ENCODE results near the gene CHCHD5. TPM values are rescaled to one million over a fixed set of nuclear protein-coding genes. Genes with fewer than 3 reads are reported as not detected.
"Not testable (repeated sequence)": the region's sequence is repeated elsewhere in the genome, so short reads cannot be mapped to it uniquely, and the experiment has no call there.

CHCHD5 gene
- total RNA-seq, 1 experiment from 2014 or later: 46.7 TPM

DNA sequence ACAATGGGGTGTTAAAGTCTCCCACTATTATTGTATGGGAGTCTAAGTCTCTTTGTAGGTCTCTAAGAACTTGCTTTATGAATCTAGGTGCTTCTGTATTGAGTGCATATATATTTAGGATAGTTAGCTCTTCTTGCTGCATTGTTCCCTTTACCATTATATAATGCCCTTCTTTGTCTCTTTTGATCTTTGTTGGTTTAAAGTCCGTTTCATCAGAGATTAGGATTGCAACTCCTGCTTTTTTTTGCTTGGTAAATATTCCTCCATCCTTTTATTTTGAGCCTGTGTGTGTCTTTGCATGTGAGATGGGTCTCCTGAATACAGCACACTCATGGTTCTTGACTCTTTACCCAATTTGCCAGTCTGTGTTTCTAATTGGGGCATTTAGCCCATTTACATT, 27.9 kb downstream of the CHCHD5 start:
- in situ Hi-C loops (cut with HindIII; ENCODE audit: low pct_unique_long_range_greater_than_20kb, low sequenced_read_pairs); H3K4me3 ChIP-seq (ENCODE audit: low read depth in 2 of 2, low read length in 2 of 2); intact Hi-C loops (cut with micrococcal nuclease; ENCODE audit: unreplicated experiment); H3K27me3 ChIP-seq (ENCODE audit: control insufficient read depth, insufficient read depth, low read length); H3K4me1 ChIP-seq (ENCODE audit: control insufficient read depth, insufficient read depth, low read length); H3K36me3 ChIP-seq (ENCODE audit: control insufficient read depth, insufficient read depth, low read length); POLR2A ChIA-PET; BruUV-seq (replicated peaks); ATAC-seq; DNase-seq (ENCODE audit: low read depth, low spot score); H3K27ac ChIP-seq (ENCODE audit: low read length); H3K9me3 ChIP-seq (ENCODE audit: control insufficient read depth, insufficient read depth, low read depth, low read length): not testable (repeated sequence)
- CTCF ChIA-PET: interaction anchor here (1.1 kb wide), 1 partner anchor 80 kb away, joined by 3 read pairs; no protein-coding TSS in a partner anchor

DNA sequence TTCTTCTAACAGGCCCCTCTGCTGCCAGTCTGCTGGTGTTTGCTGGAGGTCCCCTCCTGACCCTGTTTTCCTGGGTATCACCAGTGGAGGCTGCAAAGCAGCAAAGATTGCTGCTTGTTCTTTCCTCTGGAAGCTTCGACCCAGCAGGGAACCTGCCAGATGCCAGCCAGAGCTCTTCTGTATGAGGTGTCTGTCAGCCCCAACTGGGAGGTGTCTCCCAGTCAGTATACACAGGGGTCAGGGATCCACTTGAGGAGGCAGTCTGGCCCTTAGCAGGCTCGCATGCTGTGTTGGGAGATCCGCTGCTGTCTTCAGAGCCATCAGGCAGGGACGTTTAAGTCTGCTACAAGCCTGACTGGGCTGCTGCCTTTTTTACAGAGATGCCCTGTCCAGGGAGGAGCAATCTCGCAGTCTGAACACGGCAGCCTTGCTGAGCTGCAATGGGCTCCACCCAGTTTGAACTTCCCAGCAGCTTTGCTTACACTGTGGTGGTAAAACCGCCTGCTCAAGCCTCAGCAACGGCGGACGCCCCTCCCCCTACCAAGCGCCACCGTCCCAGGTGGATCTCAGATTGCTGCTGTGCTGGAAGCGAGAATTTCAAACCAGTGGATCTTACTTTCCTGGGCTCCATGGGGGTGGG, 29.9 kb downstream of the CHCHD5 start:
- no peaks in the 10 kb centered on the region for H3K27me3 ChIP-seq (ENCODE audit: control insufficient read depth, insufficient read depth, low read length)
- no peak for DNase-seq (ENCODE audit: low read depth, low spot score)
- H3K36me3 ChIP-seq (ENCODE audit: control insufficient read depth, insufficient read depth, low read length): no peaks in the 10 kb centered on the region
- H3K27ac ChIP-seq (ENCODE audit: low read length): no peak overlapping the region
- no peaks in the 10 kb centered on the region for H3K4me1 ChIP-seq (ENCODE audit: control insufficient read depth, insufficient read depth, low read length)
- BruUV-seq (replicated peaks): no TSS peak
- H3K9me3 ChIP-seq (ENCODE audit: control insufficient read depth, insufficient read depth, low read depth, low read length): no peaks in the 10 kb centered on the region
- in situ Hi-C loops (cut with HindIII; ENCODE audit: low pct_unique_long_range_greater_than_20kb, low sequenced_read_pairs) (no loop called here), intact Hi-C loops (cut with micrococcal nuclease; ENCODE audit: unreplicated experiment) (no loop called here)
- ChIA-PET CTCF (interaction anchor here (0.7 kb wide), 1 partner anchor 110 kb away, joined by 3 read pairs; no protein-coding TSS in a partner anchor), POLR2A (no interaction called here)
- TF ChIP-seq SIN3A (IDR thresholded peaks at IDR 0.05; ENCODE audit: borderline replicate concordance, insufficient read depth, low read depth, low read length): no peak
- no peak for TF ChIP-seq TCF7L2 (IDR thresholded peaks at IDR 0.05; ENCODE audit: low read depth, low read length)
- TF ChIP-seq, protein P1, sequence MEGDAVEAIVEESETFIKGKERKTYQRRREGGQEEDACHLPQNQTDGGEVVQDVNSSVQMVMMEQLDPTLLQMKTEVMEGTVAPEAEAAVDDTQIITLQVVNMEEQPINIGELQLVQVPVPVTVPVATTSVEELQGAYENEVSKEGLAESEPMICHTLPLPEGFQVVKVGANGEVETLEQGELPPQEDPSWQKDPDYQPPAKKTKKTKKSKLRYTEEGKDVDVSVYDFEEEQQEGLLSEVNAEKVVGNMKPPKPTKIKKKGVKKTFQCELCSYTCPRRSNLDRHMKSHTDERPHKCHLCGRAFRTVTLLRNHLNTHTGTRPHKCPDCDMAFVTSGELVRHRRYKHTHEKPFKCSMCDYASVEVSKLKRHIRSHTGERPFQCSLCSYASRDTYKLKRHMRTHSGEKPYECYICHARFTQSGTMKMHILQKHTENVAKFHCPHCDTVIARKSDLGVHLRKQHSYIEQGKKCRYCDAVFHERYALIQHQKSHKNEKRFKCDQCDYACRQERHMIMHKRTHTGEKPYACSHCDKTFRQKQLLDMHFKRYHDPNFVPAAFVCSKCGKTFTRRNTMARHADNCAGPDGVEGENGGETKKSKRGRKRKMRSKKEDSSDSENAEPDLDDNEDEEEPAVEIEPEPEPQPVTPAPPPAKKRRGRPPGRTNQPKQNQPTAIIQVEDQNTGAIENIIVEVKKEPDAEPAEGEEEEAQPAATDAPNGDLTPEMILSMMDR (IDR thresholded peaks at IDR 0.05): no peak
- no peak for ATAC-seq
- H3K4me3 ChIP-seq (ENCODE audit: low read depth in 2 of 2, low read length in 2 of 2): no peak overlapping the region

- in situ Hi-C loops (cut with HindIII; ENCODE audit: low pct_unique_long_range_greater_than_20kb, low sequenced_read_pairs): no loop called here
- intact Hi-C loops (cut with micrococcal nuclease; ENCODE audit: unreplicated experiment): no loop called here
- ATAC-seq: no peak
- DNase-seq (ENCODE audit: low read depth, low spot score): no peak
- no peaks in the 10 kb centered on the region for H3K4me1 ChIP-seq (ENCODE audit: control insufficient read depth, insufficient read depth, low read length)
- no peaks in the 10 kb centered on the region for H3K27me3 ChIP-seq (ENCODE audit: control insufficient read depth, insufficient read depth, low read length)
- ChIA-PET CTCF (no interaction called here), POLR2A (no interaction called here)
- H3K4me3 ChIP-seq (ENCODE audit: low read depth in 2 of 2, low read length in 2 of 2): no peak overlapping the region
- TF ChIP-seq, protein P2, sequence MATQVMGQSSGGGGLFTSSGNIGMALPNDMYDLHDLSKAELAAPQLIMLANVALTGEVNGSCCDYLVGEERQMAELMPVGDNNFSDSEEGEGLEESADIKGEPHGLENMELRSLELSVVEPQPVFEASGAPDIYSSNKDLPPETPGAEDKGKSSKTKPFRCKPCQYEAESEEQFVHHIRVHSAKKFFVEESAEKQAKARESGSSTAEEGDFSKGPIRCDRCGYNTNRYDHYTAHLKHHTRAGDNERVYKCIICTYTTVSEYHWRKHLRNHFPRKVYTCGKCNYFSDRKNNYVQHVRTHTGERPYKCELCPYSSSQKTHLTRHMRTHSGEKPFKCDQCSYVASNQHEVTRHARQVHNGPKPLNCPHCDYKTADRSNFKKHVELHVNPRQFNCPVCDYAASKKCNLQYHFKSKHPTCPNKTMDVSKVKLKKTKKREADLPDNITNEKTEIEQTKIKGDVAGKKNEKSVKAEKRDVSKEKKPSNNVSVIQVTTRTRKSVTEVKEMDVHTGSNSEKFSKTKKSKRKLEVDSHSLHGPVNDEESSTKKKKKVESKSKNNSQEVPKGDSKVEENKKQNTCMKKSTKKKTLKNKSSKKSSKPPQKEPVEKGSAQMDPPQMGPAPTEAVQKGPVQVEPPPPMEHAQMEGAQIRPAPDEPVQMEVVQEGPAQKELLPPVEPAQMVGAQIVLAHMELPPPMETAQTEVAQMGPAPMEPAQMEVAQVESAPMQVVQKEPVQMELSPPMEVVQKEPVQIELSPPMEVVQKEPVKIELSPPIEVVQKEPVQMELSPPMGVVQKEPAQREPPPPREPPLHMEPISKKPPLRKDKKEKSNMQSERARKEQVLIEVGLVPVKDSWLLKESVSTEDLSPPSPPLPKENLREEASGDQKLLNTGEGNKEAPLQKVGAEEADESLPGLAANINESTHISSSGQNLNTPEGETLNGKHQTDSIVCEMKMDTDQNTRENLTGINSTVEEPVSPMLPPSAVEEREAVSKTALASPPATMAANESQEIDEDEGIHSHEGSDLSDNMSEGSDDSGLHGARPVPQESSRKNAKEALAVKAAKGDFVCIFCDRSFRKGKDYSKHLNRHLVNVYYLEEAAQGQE (IDR thresholded peaks at IDR 0.05; ENCODE audit: insufficient read depth in 1 of 2, low read depth in 2 of 2, low read length in 1 of 2): no peak
- TF ChIP-seq POLR2AphosphoS5 (IDR thresholded peaks at IDR 0.05; ENCODE audit: low read depth, low read length) (no peak), TCF7L2 (IDR thresholded peaks at IDR 0.05; ENCODE audit: low read depth, low read length) (no peak), SIN3A (IDR thresholded peaks at IDR 0.05; ENCODE audit: borderline replicate concordance, insufficient read depth, low read depth, low read length) (no peak)
- TF ChIP-seq, protein P1 (IDR thresholded peaks at IDR 0.05): no peak
- BruUV-seq (replicated peaks): no TSS peak
- H3K9me3 ChIP-seq (ENCODE audit: control insufficient read depth, insufficient read depth, low read depth, low read length): no peaks in the 10 kb centered on the region
- H3K27ac ChIP-seq (ENCODE audit: low read length): no peak overlapping the region
- H3K36me3 ChIP-seq (ENCODE audit: control insufficient read depth, insufficient read depth, low read length): no peaks in the 10 kb centered on the region
Measured at GRCh38 chr2:112615051-112615450, 30.6 kb downstream of the CHCHD5 start.

GRCh38 chr2:112615798-112616197, 31.4 kb downstream of the CHCHD5 start:
- CTCF ChIA-PET: interaction anchor here (0.8 kb wide), 1 partner anchor 10 kb away, joined by 11 read pairs; no protein-coding TSS in a partner anchor
- BruUV-seq (replicated peaks); ATAC-seq: not testable (repeated sequence)

More at GRCh38 chr2:112615798-112616197, 31.4 kb downstream of the CHCHD5 start:
- intact Hi-C loops (cut with micrococcal nuclease; ENCODE audit: unreplicated experiment); H3K9me3 ChIP-seq (ENCODE audit: control insufficient read depth, insufficient read depth, low read depth, low read length); H3K27ac ChIP-seq (ENCODE audit: low read length); DNase-seq (ENCODE audit: low read depth, low spot score); H3K36me3 ChIP-seq (ENCODE audit: control insufficient read depth, insufficient read depth, low read length); H3K27me3 ChIP-seq (ENCODE audit: control insufficient read depth, insufficient read depth, low read length); H3K4me3 ChIP-seq (ENCODE audit: low read depth in 2 of 2, low read length in 2 of 2); H3K4me1 ChIP-seq (ENCODE audit: control insufficient read depth, insufficient read depth, low read length); in situ Hi-C loops (cut with HindIII; ENCODE audit: low pct_unique_long_range_greater_than_20kb, low sequenced_read_pairs); POLR2A ChIA-PET: not testable (repeated sequence)
